SU-DHL-6 (cell line): ENCODE measurements around the gene RNF38.

Experiments
- H2AFZ ChIP-seq: fragments of 200-600 bp; sonication (generic); 2 replicates; pipeline ENCODE4 v1.6.1; 2014; ENCODE audit warnings: low read depth, mild to moderate bottlenecking, moderate library complexity, mixed read lengths, antibody characterized with exemption, low read length; ENCODE audit not compliant: severe bottlenecking
- H3F3A ChIP-seq: fragments of 200-600 bp; shearing (Covaris generic); 2 replicates; pipeline ENCODE4 v1.6.0; 2016; ENCODE audit warnings: antibody characterized with exemption, mild to moderate bottlenecking; ENCODE audit not compliant: insufficient read depth
- H3K27ac ChIP-seq: fragments of 200-600 bp; sonication (generic); 2 replicates; pipeline ENCODE4 v1.5.1; 2016; ENCODE audit warnings: low read depth, mild to moderate bottlenecking, low read length, moderate library complexity, mixed read lengths
- H3K27me3 ChIP-seq: fragments of 200-600 bp; sonication (generic), shearing (Covaris generic); 2 replicates; pipeline ENCODE4 v1.6.0; 2014; ENCODE audit warnings: mild to moderate bottlenecking, low read length
- H3K36me3 ChIP-seq: fragments of 200-600 bp; sonication (generic); 2 replicates; pipeline ENCODE4 v1.6.1; 2014; ENCODE audit warnings: mild to moderate bottlenecking, low read length, mixed read lengths
- H3K4me2 ChIP-seq: fragments of 300-600, 200-600 bp; shearing (Covaris generic), sonication (generic); 2 replicates; pipeline ENCODE4 v1.6.0; 2014; ENCODE audit warnings: low read length, low read depth, mild to moderate bottlenecking; ENCODE audit not compliant: poor library complexity, severe bottlenecking
- H3K4me3 ChIP-seq: fragments of 200-600 bp; sonication (generic); 2 replicates; pipeline ENCODE4 v1.5.1; 2014; ENCODE audit warnings: antibody characterized with exemption, low read length, mild to moderate bottlenecking, mixed read lengths; ENCODE audit not compliant: insufficient read depth, poor library complexity, severe bottlenecking
- H3K79me2 ChIP-seq: fragments of 200-600 bp; sonication (generic); 2 replicates; pipeline ENCODE4 v1.6.1; 2014; ENCODE audit warnings: mild to moderate bottlenecking, low read length, moderate library complexity; ENCODE audit not compliant: insufficient read depth
- H3K9ac ChIP-seq: fragments of 200-600 bp; sonication (generic); 2 replicates; pipeline ENCODE4 v1.7.0; 2014; ENCODE audit warnings: mild to moderate bottlenecking, low read length
- H3K9me2 ChIP-seq: fragments of 200-600 bp; sonication (generic); replicated peaks from 2 replicates; pipeline ENCODE4 v1.6.1; 2014; ENCODE audit warnings: low read length; ENCODE audit not compliant: insufficient read depth
- H3K9me3 ChIP-seq: fragments of 200-600 bp; sonication (generic); 2 replicates; pipeline ENCODE4 v1.6.1; 2014; ENCODE audit warnings: low read length, mixed read lengths; ENCODE audit not compliant: insufficient read depth
- H4K20me1 ChIP-seq: fragments of 200-600 bp; sonication (generic); 2 replicates; pipeline ENCODE4 v1.6.1; 2014; ENCODE audit warnings: low read depth, mild to moderate bottlenecking, antibody characterized with exemption, low read length, moderate library complexity, mixed read lengths
- CTCF ChIP-seq: fragments of 200-600 bp; sonication (generic); IDR thresholded peaks from one replicate; pipeline ENCODE4 v1.5.1; 2017; ENCODE audit warnings: antibody characterized with exemption, mild to moderate bottlenecking, low read length, moderate library complexity; ENCODE audit not compliant: insufficient read depth, poor library complexity, severe bottlenecking
- EZH2phosphoT487 ChIP-seq: fragments of 200-600 bp; sonication (generic), shearing (Covaris generic); conservative IDR thresholded peaks from 2 replicates; pipeline ENCODE4 v1.6.1; 2018; ENCODE audit warnings: mild to moderate bottlenecking, antibody characterized with exemption, low read length, moderate library complexity, mixed read lengths

Gene RNF38

GRCh38 chr9:36424289-36425055, 24.4 kb upstream of the RNF38 start:
- Histone ChIP-seq H4K20me1 (0 out of 2 replicates have a peak, but pooled peaks cover 3% of the 10 kb centered on the region), H3K27me3 (no peaks in the 10 kb centered on the region), H3K36me3 (0 out of 2 replicates have a peak, but pooled peaks cover 3% of the 10 kb centered on the region), H3K9ac (no peak overlapping the region), H2AFZ (no peak overlapping the region), H3K27ac (no peak overlapping the region), H3K4me3 (no peak overlapping the region), H3K4me2 (no peak overlapping the region), H3K9me2 (no peaks in the 10 kb centered on the region), H3K79me2 (peaks cover 41% of the 10 kb centered on the region), H3K9me3 (no peaks in the 10 kb centered on the region), H3F3A (no peaks in the 10 kb centered on the region)
- TF ChIP-seq CTCF (no peak), EZH2phosphoT487 (no peak)

GRCh38 chr9:36423206-36423605, 23.1 kb upstream of the RNF38 start:
- no peak for TF ChIP-seq EZH2phosphoT487
- TF ChIP-seq CTCF: no peak
- Histone ChIP-seq H3K9me2 (no peaks in the 10 kb centered on the region), H3K27me3 (no peaks in the 10 kb centered on the region), H4K20me1 (no peaks in the 10 kb centered on the region), H3K36me3 (0 out of 2 replicates have a peak, but pooled peaks cover 3% of the 10 kb centered on the region), H3K27ac (no peak overlapping the region), H3F3A (no peaks in the 10 kb centered on the region), H2AFZ (no peak overlapping the region), H3K79me2 (peaks cover 34% of the 10 kb centered on the region), H3K4me3 (no peak overlapping the region), H3K4me2 (no peak overlapping the region), H3K9ac (no peak overlapping the region), H3K9me3 (no peaks in the 10 kb centered on the region)

GRCh38 chr9:36416890-36417289, 16.8 kb upstream of the RNF38 start:
- Histone ChIP-seq H2AFZ (no peak overlapping the region), H3K36me3 (no peaks in the 10 kb centered on the region), H3K9ac (no peak overlapping the region), H3K4me3 (no peak overlapping the region), H3K9me3 (no peaks in the 10 kb centered on the region), H3K79me2 (peaks cover 3% of the 10 kb centered on the region), H3F3A (no peaks in the 10 kb centered on the region), H3K27me3 (no peaks in the 10 kb centered on the region), H4K20me1 (no peaks in the 10 kb centered on the region; the same call in 1 of the 2 replicates), H3K9me2 (no peaks in the 10 kb centered on the region), H3K4me2 (no peak overlapping the region), H3K27ac (no peak overlapping the region)
- TF ChIP-seq EZH2phosphoT487: no peak
- no peak for TF ChIP-seq CTCF
